ENCODE measurements around the gene OR2A2.
"Not testable (repeated sequence)": the region's sequence is repeated elsewhere in the genome, so short reads cannot be mapped to it uniquely, and the experiment has no call there.

Gene OR2A2

DNA sequence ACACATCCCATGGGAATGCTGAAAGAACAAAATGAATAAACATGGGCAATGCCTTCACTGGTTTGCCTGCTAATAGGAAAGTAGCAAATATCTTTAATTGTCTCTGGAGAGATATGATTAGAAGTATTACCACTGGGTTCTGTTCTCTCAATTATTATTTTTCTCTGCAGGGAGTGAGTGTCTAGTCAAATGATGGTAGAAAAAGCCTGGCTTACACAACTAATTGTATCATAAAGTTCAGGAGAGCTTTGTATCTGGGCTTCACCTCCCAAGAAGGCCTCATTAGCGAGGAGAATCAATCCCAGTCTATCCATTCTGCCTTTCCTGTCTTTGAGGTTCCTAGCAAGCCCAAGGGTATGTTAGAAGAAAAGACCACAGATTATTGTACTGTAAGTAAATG lies 13.5 kb downstream of the OR2A2 start, which contains the start of gene OR2A14:
Gene OR2A14, plus strand, starts transcription at position 301 of the 400 bp plus-strand sequence. CDS start 5,937 bp downstream, outside the sequence.
- no peaks in the 10 kb centered on the region for H3K9me2 ChIP-seq (replicated peaks; ENCODE audit: control insufficient read depth, low read length)
- no peaks in the 10 kb centered on the region for H3K4me1 ChIP-seq (ENCODE audit: control insufficient read depth, low read length)
- peaks cover 4% of the 10 kb centered on the region; the same call in 1 of the 2 replicates for H3K27me3 ChIP-seq (ENCODE audit: control insufficient read depth, low read length)
- H3F3A ChIP-seq (ENCODE audit: control insufficient read depth, insufficient read depth): no peaks in the 10 kb centered on the region
- H4K20me1 ChIP-seq (ENCODE audit: control insufficient read depth, insufficient read depth, low read depth, low read length): no peaks in the 10 kb centered on the region
- H3K9me3 ChIP-seq (ENCODE audit: control insufficient read depth, insufficient read depth, low read length): no peaks in the 10 kb centered on the region
- TF ChIP-seq CTCF (IDR thresholded peaks at IDR 0.05; ENCODE audit: low read depth, low read length, poor library complexity, severe bottlenecking): no peak
- no peak for TF ChIP-seq EZH2phosphoT487 (IDR thresholded peaks at IDR 0.05; ENCODE audit: borderline replicate concordance, low read length)
- no peak within 1 kb of the TSS for H3K27ac ChIP-seq (ENCODE audit: low read depth, low read length)
- no peaks in the 10 kb centered on the region for H3K36me3 ChIP-seq (ENCODE audit: control insufficient read depth, low read length)
- no peaks in the 10 kb centered on the region for H3K79me2 ChIP-seq (ENCODE audit: control insufficient read depth, low read length)
- H3K4me3 ChIP-seq (ENCODE audit: low read length): no peak within 1 kb of the TSS
- H3K4me2 ChIP-seq (ENCODE audit: low read length): no peak within 1 kb of the TSS

DNA sequence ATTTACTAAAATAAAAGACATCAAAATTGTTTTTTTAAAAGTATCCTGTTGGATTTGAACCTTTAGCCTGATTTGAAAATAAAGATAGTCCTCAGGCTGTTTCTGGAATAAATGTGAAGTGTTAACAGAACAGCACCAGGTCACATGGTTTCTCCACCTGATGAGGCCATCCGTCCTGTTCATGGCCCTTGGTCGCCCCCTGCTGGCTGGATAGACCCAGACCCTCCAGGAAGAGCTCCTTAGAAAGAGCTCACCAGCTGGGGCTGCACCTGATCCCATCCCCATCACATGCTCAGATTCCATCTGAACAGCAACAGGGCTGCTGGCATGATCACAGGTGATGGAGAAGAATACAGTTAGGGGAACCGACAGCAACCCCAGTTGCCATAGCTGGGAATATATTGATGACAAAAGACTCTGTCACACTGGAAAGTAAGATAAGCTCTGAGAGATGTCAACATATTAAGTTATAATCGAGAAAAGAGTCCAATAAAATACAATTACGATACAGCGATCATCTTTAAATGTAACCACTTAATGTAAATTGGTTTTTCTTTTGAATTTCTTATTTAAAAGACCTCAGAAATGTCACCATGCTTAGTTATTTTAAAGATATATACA lies 18.4 kb downstream of the OR2A2 start:
- TF ChIP-seq CTCF (IDR thresholded peaks at IDR 0.05; ENCODE audit: low read depth, low read length, poor library complexity, severe bottlenecking) (peak; percentile 95), EZH2phosphoT487 (IDR thresholded peaks at IDR 0.05; ENCODE audit: borderline replicate concordance, low read length) (no peak)
- Histone ChIP-seq H3K4me1 (ENCODE audit: control insufficient read depth, low read length) (no peaks in the 10 kb centered on the region), H3K27me3 (ENCODE audit: control insufficient read depth, low read length) (peaks cover 4% of the 10 kb centered on the region; the same call in 1 of the 2 replicates), H3K9me3 (ENCODE audit: control insufficient read depth, insufficient read depth, low read length) (no peaks in the 10 kb centered on the region), H4K20me1 (ENCODE audit: control insufficient read depth, insufficient read depth, low read depth, low read length) (no peaks in the 10 kb centered on the region), H3F3A (ENCODE audit: control insufficient read depth, insufficient read depth) (no peaks in the 10 kb centered on the region), H3K4me3 (ENCODE audit: low read length) (no peak overlapping the region), H3K9me2 (replicated peaks; ENCODE audit: control insufficient read depth, low read length) (no peaks in the 10 kb centered on the region), H3K79me2 (ENCODE audit: control insufficient read depth, low read length) (no peaks in the 10 kb centered on the region), H3K36me3 (ENCODE audit: control insufficient read depth, low read length) (no peaks in the 10 kb centered on the region), H3K27ac (ENCODE audit: low read depth, low read length) (no peak overlapping the region), H3K4me2 (ENCODE audit: low read length) (no peak overlapping the region)

DNA sequence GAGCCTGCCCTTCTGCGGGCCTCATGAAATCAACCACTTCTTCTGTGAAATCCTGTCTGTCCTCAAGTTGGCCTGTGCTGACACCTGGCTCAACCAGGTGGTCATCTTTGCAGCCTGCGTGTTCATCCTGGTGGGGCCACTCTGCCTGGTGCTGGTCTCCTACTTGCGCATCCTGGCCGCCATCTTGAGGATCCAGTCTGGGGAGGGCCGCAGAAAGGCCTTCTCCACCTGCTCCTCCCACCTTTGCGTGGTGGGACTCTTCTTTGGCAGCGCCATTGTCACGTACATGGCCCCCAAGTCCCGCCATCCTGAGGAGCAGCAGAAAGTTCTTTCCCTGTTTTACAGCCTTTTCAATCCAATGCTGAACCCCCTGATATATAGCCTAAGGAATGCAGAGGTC lies 20.2 kb downstream of the OR2A2 start:
- H3K4me2 ChIP-seq (ENCODE audit: low read length); H3K9me3 ChIP-seq (ENCODE audit: control insufficient read depth, insufficient read depth, low read length); H3K4me1 ChIP-seq (ENCODE audit: control insufficient read depth, low read length); H3K79me2 ChIP-seq (ENCODE audit: control insufficient read depth, low read length); H3F3A ChIP-seq (ENCODE audit: control insufficient read depth, insufficient read depth); H4K20me1 ChIP-seq (ENCODE audit: control insufficient read depth, insufficient read depth, low read depth, low read length); H3K27ac ChIP-seq (ENCODE audit: low read depth, low read length); H3K9me2 ChIP-seq (replicated peaks; ENCODE audit: control insufficient read depth, low read length); H3K36me3 ChIP-seq (ENCODE audit: control insufficient read depth, low read length); H3K4me3 ChIP-seq (ENCODE audit: low read length); H3K27me3 ChIP-seq (ENCODE audit: control insufficient read depth, low read length): not testable (repeated sequence)

DNA sequence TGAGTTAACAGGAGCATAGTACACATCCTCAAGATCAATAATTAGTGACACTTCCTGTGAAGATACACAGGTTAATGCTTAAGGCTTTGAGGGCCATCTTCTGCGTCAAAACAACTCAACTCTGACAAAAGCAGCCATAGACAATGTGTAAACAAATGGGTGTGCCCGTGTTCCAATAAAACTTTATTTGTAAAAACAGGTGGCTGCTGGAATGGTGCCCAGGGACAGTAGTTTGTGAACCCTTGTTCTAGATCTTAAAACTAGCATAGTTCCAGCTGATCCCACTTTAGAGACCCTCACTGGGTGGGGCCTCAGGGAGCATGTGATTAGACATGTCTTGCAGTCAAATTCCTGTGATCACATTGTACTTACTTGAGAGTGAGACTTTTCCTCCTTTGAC lies 21.3 kb downstream of the OR2A2 start:
- no peak overlapping the region for H3K27ac ChIP-seq (ENCODE audit: low read depth, low read length)
- H3K4me1 ChIP-seq (ENCODE audit: control insufficient read depth, low read length): no peaks in the 10 kb centered on the region
- H3K9me2 ChIP-seq (replicated peaks; ENCODE audit: control insufficient read depth, low read length): no peaks in the 10 kb centered on the region
- H3K36me3 ChIP-seq (ENCODE audit: control insufficient read depth, low read length): no peaks in the 10 kb centered on the region
- H3K27me3 ChIP-seq (ENCODE audit: control insufficient read depth, low read length): no peaks in the 10 kb centered on the region
- no peak for TF ChIP-seq EZH2phosphoT487 (IDR thresholded peaks at IDR 0.05; ENCODE audit: borderline replicate concordance, low read length)
- TF ChIP-seq CTCF (IDR thresholded peaks at IDR 0.05; ENCODE audit: low read depth, low read length, poor library complexity, severe bottlenecking): no peak
- no peaks in the 10 kb centered on the region for H3K79me2 ChIP-seq (ENCODE audit: control insufficient read depth, low read length)
- no peaks in the 10 kb centered on the region for H4K20me1 ChIP-seq (ENCODE audit: control insufficient read depth, insufficient read depth, low read depth, low read length)
- no peaks in the 10 kb centered on the region for H3F3A ChIP-seq (ENCODE audit: control insufficient read depth, insufficient read depth)
- H3K9me3 ChIP-seq (ENCODE audit: control insufficient read depth, insufficient read depth, low read length): no peaks in the 10 kb centered on the region
- H3K4me3 ChIP-seq (ENCODE audit: low read length): no peak overlapping the region
- no peak overlapping the region for H3K4me2 ChIP-seq (ENCODE audit: low read length)

Measured in DOHH2 (cell line).